B cell (primary cell): ENCODE data around the gene KRTAP5-10. TPM values are rescaled to one million over a fixed set of nuclear protein-coding genes. Genes with fewer than 3 reads are reported as not detected.

Source experiments
- ATAC-seq: fragments of 200-7000 bp; cut with Tn5 transposase; one replicate; pipeline ENCODE4 v1.10.0; 2021; ENCODE audit warnings: low read depth, mild to moderate bottlenecking, moderate number of reproducible peaks, moderate library complexity
- CTCF ChIA-PET: fragments of 350-600 bp; sonication (Branson Sonifier 250); formaldehyde crosslinking; loops from one replicate; lab custom pipeline; 2021; ENCODE audit warnings: antibody characterized with exemption, inconsistent platforms; lab: Charles Lee
- POLR2A ChIA-PET: fragments of 350-600 bp; sonication (Branson Sonifier 250); formaldehyde crosslinking; loops from one replicate; lab custom pipeline; 2021; ENCODE audit warnings: antibody characterized with exemption; lab: Charles Lee
- DNase-seq: peaks from one replicate; pipeline ENCODE4 v3.0.0; 2013
- H2AFZ ChIP-seq: 2 replicates; pipeline ENCODE4 v1.6.1; 2012; ENCODE audit warnings: mild to moderate bottlenecking, low read depth, low read length; ENCODE audit not compliant: insufficient read depth, poor library complexity, severe bottlenecking
- H3K27ac ChIP-seq, 2 donors: 1 replicate in 1 of 2; 2 replicates in 1 of 2; pipeline ENCODE4 v1.5.1; 2012 to 2013; ENCODE audit warnings: low read length in 2 of 2, mild to moderate bottlenecking in 2 of 2, moderate library complexity in 1 of 2
- H3K27me3 ChIP-seq, 4 experiments: fragments of 200-600 bp in 1 of 4; sonication (generic) in 1 of 4; replicated peaks in 1 of 4; 1 replicate in 2 of 4; 2 replicates in 2 of 4; pipeline versions ENCODE4 v1.6.1 to v1.7.0; 2013 to 2016; ENCODE audit warnings: low read length in 3 of 4, mild to moderate bottlenecking in 2 of 4, mixed read lengths in 1 of 4, moderate library complexity in 1 of 4; ENCODE audit not compliant: insufficient read depth in 4 of 4, control insufficient read depth in 3 of 4; ENCODE audit errors: control extremely low read depth in 1 of 4
- H3K36me3 ChIP-seq, 2 experiments: replicated peaks in 1 of 2; 1 replicate in 1 of 2; 2 replicates in 1 of 2; pipeline versions ENCODE4 v1.6.1 to v1.7.1; 2013; ENCODE audit warnings: low read length in 1 of 2; ENCODE audit not compliant: insufficient read depth in 2 of 2, control insufficient read depth in 1 of 2; ENCODE audit errors: control extremely low read depth in 1 of 2, extremely low read depth in 1 of 2
- H3K4me1 ChIP-seq, 2 donors: fragments of 200-600 bp in 1 of 2; sonication (generic) in 1 of 2; 1 replicate in 1 of 2; 2 replicates in 1 of 2; pipeline versions ENCODE4 v1.5.1 to v1.6.1; 2013 to 2017; ENCODE audit warnings: low read length in 2 of 2; ENCODE audit not compliant: control insufficient read depth in 2 of 2, insufficient read depth in 2 of 2
- H3K4me2 ChIP-seq: replicated peaks from 2 replicates; pipeline ENCODE3; 2012; ENCODE audit warnings: mild to moderate bottlenecking, low read depth, low read length; ENCODE audit not compliant: poor library complexity, severe bottlenecking
- H3K4me3 ChIP-seq, 5 experiments: fragments of 200-600 bp in 1 of 5; sonication (generic) in 1 of 5; 1 replicate in 3 of 5; 2 replicates in 2 of 5; pipeline versions ENCODE4 v1.5.1 to v1.7.0; 2011 to 2016; ENCODE audit warnings: low read length in 4 of 5, mild to moderate bottlenecking in 4 of 5, low read depth in 2 of 5, control low read depth in 1 of 5, moderate library complexity in 1 of 5; ENCODE audit not compliant: insufficient read depth in 1 of 5; ENCODE audit errors: control extremely low read depth in 1 of 5, extremely low read depth in 1 of 5
- H3K79me2 ChIP-seq: fragments of 200-600 bp; sonication (generic); one replicate; pipeline ENCODE4 v1.6.0; 2016; ENCODE audit warnings: low read length; ENCODE audit not compliant: control insufficient read depth, insufficient read depth
- H3K9ac ChIP-seq: fragments of 200-600 bp; sonication (generic); 2 replicates; pipeline ENCODE4 v1.6.1; 2017; ENCODE audit warnings: mild to moderate bottlenecking, low read length, moderate library complexity
- H3K9me3 ChIP-seq, 3 donors: one replicate each; pipeline versions ENCODE4 v1.6.1 to v1.7.1; 2013; ENCODE audit warnings: low read length in 2 of 3; ENCODE audit not compliant: control insufficient read depth in 2 of 3, insufficient read depth in 1 of 3; ENCODE audit errors: control extremely low read depth in 1 of 3
- H4K20me1 ChIP-seq: 2 replicates; pipeline ENCODE4 v1.6.0; 2012; ENCODE audit warnings: mild to moderate bottlenecking, low read length; ENCODE audit not compliant: insufficient read depth, control insufficient read depth, poor library complexity, severe bottlenecking
- H3K27ac Mint-ChIP-seq: one replicate; pipeline ENCODE4 v1.8.0; 2021; ENCODE audit warnings: mixed read lengths
- H3K27me3 Mint-ChIP-seq: one replicate; pipeline ENCODE4 v1.8.0; 2021; ENCODE audit warnings: mixed read lengths
- H3K4me1 Mint-ChIP-seq: one replicate; pipeline ENCODE4 v1.8.0; 2021; ENCODE audit warnings: mixed read lengths
- H3K4me3 Mint-ChIP-seq: one replicate; pipeline ENCODE4 v1.8.0; 2021; ENCODE audit warnings: mixed read lengths
- H3K9me3 Mint-ChIP-seq: one replicate; pipeline ENCODE4 v1.8.0; 2022; ENCODE audit warnings: mixed read lengths; ENCODE audit not compliant: insufficient read depth
- CTCF ChIP-seq: fragments of 200-600 bp; IDR thresholded peaks from one replicate; pipeline ENCODE4 v1.8.0; 2022; ENCODE audit warnings: antibody characterized with exemption, mild to moderate bottlenecking
- EZH2 ChIP-seq: IDR thresholded peaks from 2 replicates; pipeline ENCODE4 v1.6.1; 2012; ENCODE audit warnings: borderline replicate concordance, low read depth, mild to moderate bottlenecking, moderate library complexity, low read length; ENCODE audit not compliant: insufficient read depth, poor library complexity, severe bottlenecking
- WGBS: methylation state at CpG from one replicate; pipeline ENCODE4 v1.1.5; 2013; ENCODE audit warnings: missing lambda C conversion rate; ENCODE audit not compliant: insufficient coverage; 5-methylcytosine and 5-hydroxymethylcytosine counted together
- intact Hi-C: fragments of 100-400 bp; cut with micrococcal nuclease; formaldehyde crosslinking; loops from one replicate; pipeline ENCODE4 v1.10.0; 2022
- polyA plus RNA-seq: library from polyadenylated mRNA; depleted of rRNA; stranded (reverse); fragments of >200 nt; gene quantifications from 2 replicates; pipeline ENCODE4 v1.2.3, GENCODE V29; 2012
- total RNA-seq, 2 donors: library from RNA; stranded (reverse); fragments of 120-200 nt in 1 of 2; gene quantifications; 1 replicate in 1 of 2; 2 replicates in 1 of 2; pipeline versions ENCODE4 v1.2.3 to v1.2.4, GENCODE V29; 2013 to 2022

Gene KRTAP5-10
- total and polyA plus RNA-seq, 2 donors (not counting 1 experiment from before 2014, with no cell fraction given), result not detected

GRCh38 chr11:71519546-71519945 is 45.8 kb upstream of the KRTAP5-10 start:
- H3K4me2 ChIP-seq, result no peak overlapping the region
- no peaks in the 10 kb centered on the region for H3K27me3 ChIP-seq
- H3K27me3 Mint-ChIP-seq, result no peaks in the 10 kb centered on the region
- intact Hi-C loops, result no loop called here
- no peak overlapping the region for H3K27ac ChIP-seq
- no peaks in the 10 kb centered on the region for H3K79me2 ChIP-seq
- no peak overlapping the region for H2AFZ ChIP-seq
- H3K9ac ChIP-seq, result no peak overlapping the region
- no peak overlapping the region for H3K27ac Mint-ChIP-seq
- WGBS, result 97% methylated on average over 9 of the region's 10 CpGs
- H3K4me3 Mint-ChIP-seq, result no peak overlapping the region
- ATAC-seq (no peak), DNase-seq (no peak)
- peaks cover 0 to 6% (median 0%) of the 10 kb centered on the region in 3 donors for H3K9me3 ChIP-seq
- no peaks in the 10 kb centered on the region for H3K36me3 ChIP-seq
- no peaks in the 10 kb centered on the region for H3K4me1 ChIP-seq
- no peaks in the 10 kb centered on the region for H4K20me1 ChIP-seq
- H3K4me1 Mint-ChIP-seq, result no peaks in the 10 kb centered on the region
- ChIA-PET CTCF (no interaction called here), POLR2A (no interaction called here)
- TF ChIP-seq EZH2 (no peak), CTCF (no peak)
- H3K4me3 ChIP-seq, result no peak overlapping the region
- H3K9me3 Mint-ChIP-seq, result peaks cover 6% of the 10 kb centered on the region

GRCh38 chr11:71525188-71525937 is 40.0 kb upstream of the KRTAP5-10 start:
- H3K4me3 Mint-ChIP-seq, result no peak overlapping the region
- WGBS, result 60% methylated on average over 2 of the region's 3 CpGs
- no peaks in the 10 kb centered on the region for H3K79me2 ChIP-seq
- H3K4me3 ChIP-seq, result no peak overlapping the region
- TF ChIP-seq CTCF (no peak), EZH2 (no peak)
- H3K9me3 Mint-ChIP-seq, result peaks cover 6% of the 10 kb centered on the region
- H3K36me3 ChIP-seq, result no peaks in the 10 kb centered on the region
- ChIA-PET CTCF (interaction anchor here (0.8 kb wide), 1 partner anchor 18 kb away, joined by 3 read pairs; no protein-coding TSS in a partner anchor), POLR2A (no interaction called here)
- no peaks in the 10 kb centered on the region for H3K4me1 Mint-ChIP-seq
- no peak overlapping the region for H3K27ac Mint-ChIP-seq
- no peak overlapping the region for H2AFZ ChIP-seq
- H4K20me1 ChIP-seq, result no peaks in the 10 kb centered on the region
- DNase-seq (no peak), ATAC-seq (no peak)
- peaks cover 11% of the 10 kb centered on the region for H3K27me3 Mint-ChIP-seq
- peaks cover 0 to 3% (median 0%) of the 10 kb centered on the region in 4 experiments for H3K27me3 ChIP-seq
- intact Hi-C loops, result no loop called here
- H3K4me2 ChIP-seq, result no peak overlapping the region
- no peaks in the 10 kb centered on the region for H3K4me1 ChIP-seq
- H3K27ac ChIP-seq, result no peak overlapping the region
- H3K9ac ChIP-seq, result no peak overlapping the region
- peaks cover 0 to 4% (median 0%) of the 10 kb centered on the region in 3 donors for H3K9me3 ChIP-seq
